Measurements from ENCODE around the gene GLYATL1B. TPM values are rescaled to one million over a fixed set of nuclear protein-coding genes. Genes with fewer than 3 reads are reported as not detected.
A peak's percentile ranks its signal among the peaks of the same experiment; 100 is the strongest.

Gene GLYATL1B
- total and polyA plus RNA-seq, 10 donors, result not detected

GRCh38 chr11:59138643-59139042, 52.5 kb downstream of the GLYATL1B start:
- no peak for TF ChIP-seq CTCF (IDR thresholded peaks at IDR 0.05 in 8 of 11, conservative IDR thresholded peaks at IDR 0.05 in 3 of 11)
- TF ChIP-seq POLR2A (IDR thresholded peaks at IDR 0.05), result no peak
- no peak for TF ChIP-seq POLR2AphosphoS5 (IDR thresholded peaks at IDR 0.05)
- H3K36me3 ChIP-seq, result peaks cover 0 to 49% (median 19%) of the 10 kb centered on the region in 6 donors
- 67 to 81% (median 75%) methylated on average over 2 of the region's 2 CpGs for WGBS, 5 donors
- no peak overlapping the region for H3K4me3 ChIP-seq
- no peaks in the 10 kb centered on the region for H3K27me3 ChIP-seq (replicated peaks in 1 of 7)
- no peak for DNase-seq
- peaks cover 12 to 79% (median 28%) of the 10 kb centered on the region in 6 donors for H3K4me1 ChIP-seq
- peak overlapping the region in 1 of 8 donors; percentile 13 for H3K27ac ChIP-seq
- intact Hi-C loops (cut with DNase I; ENCODE audit: low total_unique reads), result loop anchor here (10.0 kb wide), 2 partner anchors 84 to 484 kb away; no protein-coding TSS in a partner anchor
- H3K9me3 ChIP-seq, result no peaks in the 10 kb centered on the region

GRCh38 chr11:59141191-59141590, 55.1 kb downstream of the GLYATL1B start:
- no peaks in the 10 kb centered on the region for H3K9me3 ChIP-seq
- no peak overlapping the region for H3K27ac ChIP-seq
- no peak for DNase-seq
- H3K4me1 ChIP-seq, result peaks cover 13 to 83% (median 46%) of the 10 kb centered on the region in 6 donors
- intact Hi-C loops (cut with DNase I; ENCODE audit: low total_unique reads), result no loop called here
- no peaks in the 10 kb centered on the region for H3K27me3 ChIP-seq (replicated peaks in 1 of 7)
- WGBS, 5 donors, result 82 to 99% (median 97%) methylated on average over 4 of the region's 4 CpGs
- TF ChIP-seq POLR2AphosphoS5 (IDR thresholded peaks at IDR 0.05), result no peak
- TF ChIP-seq POLR2A (IDR thresholded peaks at IDR 0.05), result no peak
- no peak for TF ChIP-seq CTCF (IDR thresholded peaks at IDR 0.05 in 8 of 11, conservative IDR thresholded peaks at IDR 0.05 in 3 of 11)
- H3K4me3 ChIP-seq, result no peak overlapping the region
- H3K36me3 ChIP-seq, result peaks cover 0 to 33% (median 10%) of the 10 kb centered on the region in 6 donors

GRCh38 chr11:59141673-59142460, 55.8 kb downstream of the GLYATL1B start:
- WGBS, 5 donors, result 2 to 6% (median 3%) methylated on average over 3 of the region's 3 CpGs
- H3K4me3 ChIP-seq, result peak overlapping the region; percentile 51 to 95 (median 72)
- intact Hi-C loops (cut with DNase I; ENCODE audit: low total_unique reads), result no loop called here
- H3K4me1 ChIP-seq, result peaks cover 11 to 83% (median 49%) of the 10 kb centered on the region in 6 donors
- H3K9me3 ChIP-seq, result no peaks in the 10 kb centered on the region
- H3K27ac ChIP-seq, result peak overlapping the region; percentile 89 to 98 (median 96)
- no peak for TF ChIP-seq POLR2AphosphoS5 (IDR thresholded peaks at IDR 0.05)
- no peak for TF ChIP-seq CTCF (IDR thresholded peaks at IDR 0.05 in 8 of 11, conservative IDR thresholded peaks at IDR 0.05 in 3 of 11)
- TF ChIP-seq POLR2A (IDR thresholded peaks at IDR 0.05), result no peak
- peaks cover 0 to 32% (median 10%) of the 10 kb centered on the region in 6 donors for H3K36me3 ChIP-seq
- no peaks in the 10 kb centered on the region for H3K27me3 ChIP-seq (replicated peaks in 1 of 7)
- DNase-seq, result no peak
